ENCODE measurements around the gene SLBP. TPM values are rescaled to one million over a fixed set of nuclear protein-coding genes. Genes with fewer than 3 reads are reported as not detected.

The SLBP gene
- total RNA-seq, 2 donors from 2014 or later = 46.7 to 84.5 TPM

DNA sequence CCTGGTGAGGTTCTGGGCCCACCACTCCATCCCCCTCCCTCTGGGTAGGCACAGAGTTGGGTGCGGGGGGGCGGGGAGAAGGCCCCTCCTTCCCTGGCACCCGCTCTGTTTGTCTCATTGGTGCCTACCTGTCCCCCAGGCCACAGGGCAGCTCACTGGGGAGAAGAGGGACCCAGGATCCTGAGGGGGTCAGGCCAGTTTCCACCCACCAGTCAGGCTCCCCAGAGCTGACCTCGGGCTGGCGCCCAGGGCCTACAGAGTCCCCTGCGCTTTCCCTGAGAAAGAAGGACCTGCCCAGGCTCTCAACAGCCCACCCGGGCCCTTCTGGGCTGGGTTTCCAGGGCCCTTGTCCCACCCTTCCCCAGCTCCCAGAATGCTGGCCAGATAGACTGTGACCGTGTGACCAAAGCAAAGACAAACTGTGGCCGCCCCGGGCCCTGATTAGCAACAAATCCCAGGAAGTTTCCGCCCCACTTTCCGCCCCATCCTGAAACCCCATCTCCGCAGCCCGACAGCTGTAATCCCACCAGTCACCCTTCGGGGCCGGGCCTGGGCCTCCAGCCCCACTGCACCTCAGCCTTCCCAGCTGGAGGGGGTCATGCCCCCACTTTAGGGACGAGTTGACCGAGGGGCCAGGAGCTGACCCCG lies 47.2 kb upstream of the SLBP start:
- Histone ChIP-seq H3K36me3 (no peaks in the 10 kb centered on the region), H3K4me3 (no peak overlapping the region), H3K27ac (no peak overlapping the region), H3K4me1 (replicated peaks) (no peaks in the 10 kb centered on the region), H3K27me3 (replicated peaks; ENCODE audit: insufficient read depth) (no peaks in the 10 kb centered on the region), H3K9me3 (no peaks in the 10 kb centered on the region)
- TF ChIP-seq POLR2AphosphoS5 (IDR thresholded peaks at IDR 0.05) = no peak
- no peak for TF ChIP-seq CTCF (IDR thresholded peaks at IDR 0.05)
- no peak for TF ChIP-seq POLR2A (IDR thresholded peaks at IDR 0.05)
- no peak for DNase-seq (ENCODE audit: low spot score)
- 86% methylated on average over 19 of the region's 19 CpGs for WGBS
- intact Hi-C loops (cut with DNase I) = no loop called here

GRCh38 chr4:1758306-1759121 lies 46.4 kb upstream of the SLBP start:
- 69% methylated on average over 20 of the region's 27 CpGs for WGBS
- intact Hi-C loops (cut with DNase I) = no loop called here
- H3K27me3 ChIP-seq (replicated peaks; ENCODE audit: insufficient read depth) = no peaks in the 10 kb centered on the region
- TF ChIP-seq POLR2AphosphoS5 (IDR thresholded peaks at IDR 0.05) = no peak
- TF ChIP-seq CTCF (IDR thresholded peaks at IDR 0.05) = no peak
- TF ChIP-seq POLR2A (IDR thresholded peaks at IDR 0.05) = no peak
- H3K9me3 ChIP-seq = no peaks in the 10 kb centered on the region
- H3K27ac ChIP-seq = no peak overlapping the region
- no peaks in the 10 kb centered on the region for H3K4me1 ChIP-seq (replicated peaks)
- DNase-seq (ENCODE audit: low spot score) = no peak
- no peak overlapping the region for H3K4me3 ChIP-seq
- H3K36me3 ChIP-seq = no peaks in the 10 kb centered on the region

GRCh38 chr4:1757836-1758235 lies 45.7 kb upstream of the SLBP start:
- TF ChIP-seq CTCF (IDR thresholded peaks at IDR 0.05) (no peak), POLR2AphosphoS5 (IDR thresholded peaks at IDR 0.05) (no peak), POLR2A (IDR thresholded peaks at IDR 0.05) (no peak)
- no peak for DNase-seq (ENCODE audit: low spot score)
- no peaks in the 10 kb centered on the region for H3K36me3 ChIP-seq
- H3K27me3 ChIP-seq (replicated peaks; ENCODE audit: insufficient read depth) = no peaks in the 10 kb centered on the region
- 67% methylated on average over 17 of the region's 17 CpGs for WGBS
- H3K4me3 ChIP-seq = no peak overlapping the region
- intact Hi-C loops (cut with DNase I) = no loop called here
- no peaks in the 10 kb centered on the region for H3K4me1 ChIP-seq (replicated peaks)
- no peaks in the 10 kb centered on the region for H3K9me3 ChIP-seq
- no peak overlapping the region for H3K27ac ChIP-seq

- TF ChIP-seq POLR2AphosphoS5 (IDR thresholded peaks at IDR 0.05) = no peak
- TF ChIP-seq POLR2A (IDR thresholded peaks at IDR 0.05) = no peak
- no peak for TF ChIP-seq CTCF (IDR thresholded peaks at IDR 0.05)
- Histone ChIP-seq H3K9me3 (no peaks in the 10 kb centered on the region), H3K4me3 (no peak overlapping the region), H3K27me3 (replicated peaks; ENCODE audit: insufficient read depth) (no peaks in the 10 kb centered on the region), H3K36me3 (no peaks in the 10 kb centered on the region), H3K27ac (no peak overlapping the region), H3K4me1 (replicated peaks) (no peaks in the 10 kb centered on the region)
- DNase-seq (ENCODE audit: low spot score) = no peak
- intact Hi-C loops (cut with DNase I) = no loop called here
- WGBS = 82% methylated on average over 16 of the region's 20 CpGs
Measured at GRCh38 chr4:1756893-1757779, 45.0 kb upstream of the SLBP start.
